Nephron (organoid): ENCODE data around the gene ARHGEF4.

Experiments
- H3K27ac Mint-ChIP-seq, 3 experiments: 2 replicates each; pipeline ENCODE4 v1.8.0; 2020; ENCODE audit warnings: mixed read lengths in 3 of 3, mild to moderate bottlenecking in 2 of 3, moderate library complexity in 1 of 3
- H3K27me3 Mint-ChIP-seq: 2 replicates; pipeline ENCODE4 v1.8.0; 2021; ENCODE audit warnings: low read depth, mild to moderate bottlenecking, moderate library complexity, mixed read lengths
- H3K36me3 Mint-ChIP-seq: 2 replicates; pipeline ENCODE4 v1.8.0; 2020; ENCODE audit warnings: low read depth, mixed read lengths
- H3K4me1 Mint-ChIP-seq: 2 replicates; pipeline ENCODE4 v1.8.0; 2020; ENCODE audit warnings: mixed read lengths
- H3K4me3 Mint-ChIP-seq, 3 experiments: 2 replicates each; pipeline ENCODE4 v1.8.0; 2020; ENCODE audit warnings: mild to moderate bottlenecking in 3 of 3, mixed read lengths in 3 of 3, moderate library complexity in 2 of 3
- H3K9me3 Mint-ChIP-seq: 2 replicates; pipeline ENCODE4 v1.8.0; 2020; ENCODE audit warnings: mixed read lengths
- CTCF ChIP-seq, 3 experiments: fragments of 200-600 bp; sonication (generic); IDR thresholded peaks; one replicate each; pipeline ENCODE4 v1.5.0; 2021; ENCODE audit warnings: antibody characterized with exemption in 3 of 3; ENCODE audit not compliant: unreplicated experiment in 3 of 3

ARHGEF4 gene

GRCh38 chr2:131045286-131046027, 208.7 kb downstream of the ARHGEF4 start:
- TF ChIP-seq CTCF (IDR thresholded peaks at IDR 0.05; ENCODE audit: unreplicated experiment in 3 of 3): no peak
- H3K27me3 Mint-ChIP-seq: no peaks in the 10 kb centered on the region
- H3K4me3 Mint-ChIP-seq: no peak overlapping the region
- no peaks in the 10 kb centered on the region for H3K4me1 Mint-ChIP-seq
- no peak overlapping the region for H3K27ac Mint-ChIP-seq
- no peaks in the 10 kb centered on the region for H3K9me3 Mint-ChIP-seq
- H3K36me3 Mint-ChIP-seq: peaks cover 26% of the 10 kb centered on the region

GRCh38 chr2:131046028-131046917, 209.6 kb downstream of the ARHGEF4 start:
- H3K4me3 Mint-ChIP-seq: no peak overlapping the region
- H3K4me1 Mint-ChIP-seq: no peaks in the 10 kb centered on the region
- H3K9me3 Mint-ChIP-seq: no peaks in the 10 kb centered on the region
- TF ChIP-seq CTCF (IDR thresholded peaks at IDR 0.05; ENCODE audit: unreplicated experiment in 3 of 3): no peak
- H3K27ac Mint-ChIP-seq: no peak overlapping the region
- peaks cover 32% of the 10 kb centered on the region for H3K36me3 Mint-ChIP-seq
- no peaks in the 10 kb centered on the region for H3K27me3 Mint-ChIP-seq

GRCh38 chr2:131046918-131047652, 210.4 kb downstream of the ARHGEF4 start:
- Mint-ChIP-seq H3K27me3 (no peaks in the 10 kb centered on the region), H3K36me3 (peaks cover 40% of the 10 kb centered on the region), H3K4me1 (no peaks in the 10 kb centered on the region), H3K27ac (no peak overlapping the region), H3K9me3 (no peaks in the 10 kb centered on the region), H3K4me3 (no peak overlapping the region)
- no peak for TF ChIP-seq CTCF (IDR thresholded peaks at IDR 0.05; ENCODE audit: unreplicated experiment in 3 of 3)

GRCh38 chr2:131047920-131048560, 211.3 kb downstream of the ARHGEF4 start:
- H3K27ac Mint-ChIP-seq: no peak overlapping the region
- no peaks in the 10 kb centered on the region for H3K4me1 Mint-ChIP-seq
- H3K9me3 Mint-ChIP-seq: no peaks in the 10 kb centered on the region
- H3K36me3 Mint-ChIP-seq: peaks cover 48% of the 10 kb centered on the region
- no peak overlapping the region for H3K4me3 Mint-ChIP-seq
- no peaks in the 10 kb centered on the region for H3K27me3 Mint-ChIP-seq
- no peak for TF ChIP-seq CTCF (IDR thresholded peaks at IDR 0.05; ENCODE audit: unreplicated experiment in 3 of 3)

GRCh38 chr2:131048641-131049040, 211.9 kb downstream of the ARHGEF4 start:
- H3K36me3 Mint-ChIP-seq: peaks cover 53% of the 10 kb centered on the region
- H3K27ac Mint-ChIP-seq: no peak overlapping the region
- H3K9me3 Mint-ChIP-seq: no peaks in the 10 kb centered on the region
- TF ChIP-seq CTCF (IDR thresholded peaks at IDR 0.05; ENCODE audit: unreplicated experiment in 3 of 3): no peak
- no peaks in the 10 kb centered on the region for H3K27me3 Mint-ChIP-seq
- H3K4me3 Mint-ChIP-seq: no peak overlapping the region
- H3K4me1 Mint-ChIP-seq: no peaks in the 10 kb centered on the region
